GM18870 (cell line): Measurements from ENCODE around the gene VWA5B1.
"Not testable (repeated sequence)": the region's sequence is repeated elsewhere in the genome, so short reads cannot be mapped to it uniquely, and the experiment has no call there.

Source experiments
- ATAC-seq: cut with Tn5 transposase; IDR thresholded peaks from one replicate; pipeline ENCODE4 v1.9.1; 2021; ENCODE audit warnings: moderate library complexity; ENCODE audit not compliant: unreplicated experiment

VWA5B1 gene, protein sequence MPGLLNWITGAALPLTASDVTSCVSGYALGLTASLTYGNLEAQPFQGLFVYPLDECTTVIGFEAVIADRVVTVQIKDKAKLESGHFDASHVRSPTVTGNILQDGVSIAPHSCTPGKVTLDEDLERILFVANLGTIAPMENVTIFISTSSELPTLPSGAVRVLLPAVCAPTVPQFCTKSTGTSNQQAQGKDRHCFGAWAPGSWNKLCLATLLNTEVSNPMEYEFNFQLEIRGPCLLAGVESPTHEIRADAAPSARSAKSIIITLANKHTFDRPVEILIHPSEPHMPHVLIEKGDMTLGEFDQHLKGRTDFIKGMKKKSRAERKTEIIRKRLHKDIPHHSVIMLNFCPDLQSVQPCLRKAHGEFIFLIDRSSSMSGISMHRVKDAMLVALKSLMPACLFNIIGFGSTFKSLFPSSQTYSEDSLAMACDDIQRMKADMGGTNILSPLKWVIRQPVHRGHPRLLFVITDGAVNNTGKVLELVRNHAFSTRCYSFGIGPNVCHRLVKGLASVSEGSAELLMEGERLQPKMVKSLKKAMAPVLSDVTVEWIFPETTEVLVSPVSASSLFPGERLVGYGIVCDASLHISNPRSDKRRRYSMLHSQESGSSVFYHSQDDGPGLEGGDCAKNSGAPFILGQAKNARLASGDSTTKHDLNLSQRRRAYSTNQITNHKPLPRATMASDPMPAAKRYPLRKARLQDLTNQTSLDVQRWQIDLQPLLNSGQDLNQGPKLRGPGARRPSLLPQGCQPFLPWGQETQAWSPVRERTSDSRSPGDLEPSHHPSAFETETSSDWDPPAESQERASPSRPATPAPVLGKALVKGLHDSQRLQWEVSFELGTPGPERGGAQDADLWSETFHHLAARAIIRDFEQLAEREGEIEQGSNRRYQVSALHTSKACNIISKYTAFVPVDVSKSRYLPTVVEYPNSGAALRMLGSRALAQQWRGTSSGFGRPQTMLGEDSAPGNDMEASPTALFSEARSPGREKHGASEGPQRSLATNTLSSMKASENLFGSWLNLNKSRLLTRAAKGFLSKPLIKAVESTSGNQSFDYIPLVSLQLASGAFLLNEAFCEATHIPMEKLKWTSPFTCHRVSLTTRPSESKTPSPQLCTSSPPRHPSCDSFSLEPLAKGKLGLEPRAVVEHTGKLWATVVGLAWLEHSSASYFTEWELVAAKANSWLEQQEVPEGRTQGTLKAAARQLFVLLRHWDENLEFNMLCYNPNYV

DNA sequence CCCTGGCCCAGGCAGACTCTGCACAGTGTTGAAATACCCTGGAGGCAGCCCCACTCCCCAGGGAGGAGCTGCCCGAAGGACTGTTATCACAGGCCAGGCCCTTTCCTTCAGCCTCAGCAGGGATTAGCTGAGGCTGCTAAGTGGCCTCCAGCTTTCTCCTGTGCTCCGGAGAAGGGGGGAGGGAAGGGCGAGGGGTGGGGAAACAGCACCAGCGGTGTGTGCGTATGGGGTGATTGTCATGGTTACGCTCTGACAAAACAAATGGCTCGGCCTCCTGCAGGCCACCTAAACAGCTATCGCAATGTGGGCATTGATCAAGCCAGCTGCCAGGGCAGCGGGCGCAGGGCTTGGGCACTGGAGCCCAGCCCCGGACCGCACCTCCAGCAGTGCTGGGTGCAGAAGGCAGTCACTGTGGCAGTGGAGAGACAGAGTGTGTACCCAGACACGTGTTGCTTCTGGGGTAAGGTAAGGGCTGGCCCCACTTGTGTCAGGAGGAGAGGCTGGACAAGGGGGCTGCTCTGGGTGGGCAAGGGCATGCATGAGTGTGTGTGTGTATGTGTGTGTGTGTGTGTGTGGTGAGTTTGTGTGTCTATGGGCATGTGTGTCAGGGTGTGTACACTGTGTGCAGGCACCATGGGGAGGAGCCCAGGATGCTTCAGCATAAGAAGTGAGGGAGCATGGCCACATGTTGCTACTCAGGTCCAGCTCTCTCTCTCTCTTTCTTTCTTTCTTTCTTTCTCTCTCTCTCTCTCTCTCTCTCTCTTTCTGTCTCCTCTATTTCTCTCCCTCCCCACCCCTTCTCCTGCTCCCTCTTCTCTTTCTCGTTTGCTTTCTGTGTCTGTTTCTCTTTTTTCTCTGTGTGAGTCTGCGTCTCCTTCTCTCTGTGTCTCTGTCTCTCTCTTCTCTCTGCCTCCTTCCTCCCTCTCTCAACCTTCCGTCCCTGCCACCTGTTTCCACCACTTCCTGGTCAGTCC lies at the start of gene VWA5B1:
TSS of gene VWA5B1 (plus strand) at position 252 of the 974 bp plus-strand sequence. CDS start 19,727 bp downstream, outside the sequence.
- no peak for ATAC-seq

DNA sequence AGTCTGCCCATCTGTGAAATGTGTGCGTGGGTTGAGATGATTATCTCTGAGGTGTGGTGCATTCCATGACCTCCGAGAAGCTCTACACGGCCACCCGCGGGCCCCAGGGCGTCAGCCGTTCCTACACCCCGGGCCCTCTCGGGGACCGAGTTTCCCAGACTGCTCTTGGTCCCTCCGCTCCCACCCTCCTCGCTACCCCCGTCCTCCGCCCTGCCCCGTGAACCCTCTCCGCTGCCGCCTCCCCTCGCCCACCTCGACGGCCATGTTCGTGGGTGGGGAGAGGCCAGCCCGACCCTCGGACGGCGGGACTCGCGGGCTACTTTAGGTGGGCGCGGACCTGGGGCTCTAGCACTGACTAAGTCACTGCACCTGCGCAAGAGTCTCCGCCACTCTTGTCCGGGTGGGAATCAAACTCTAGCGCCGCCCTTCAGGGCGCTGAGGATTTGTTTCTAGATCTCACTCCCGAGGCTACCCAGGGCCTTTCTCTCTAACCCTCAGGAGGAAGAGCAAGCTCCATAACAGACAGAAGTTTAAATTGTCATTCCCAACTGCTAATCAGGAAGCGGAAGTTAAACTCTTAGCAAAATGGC lies 47.7 kb upstream of the VWA5B1 start:
- ATAC-seq = no peak

DNA sequence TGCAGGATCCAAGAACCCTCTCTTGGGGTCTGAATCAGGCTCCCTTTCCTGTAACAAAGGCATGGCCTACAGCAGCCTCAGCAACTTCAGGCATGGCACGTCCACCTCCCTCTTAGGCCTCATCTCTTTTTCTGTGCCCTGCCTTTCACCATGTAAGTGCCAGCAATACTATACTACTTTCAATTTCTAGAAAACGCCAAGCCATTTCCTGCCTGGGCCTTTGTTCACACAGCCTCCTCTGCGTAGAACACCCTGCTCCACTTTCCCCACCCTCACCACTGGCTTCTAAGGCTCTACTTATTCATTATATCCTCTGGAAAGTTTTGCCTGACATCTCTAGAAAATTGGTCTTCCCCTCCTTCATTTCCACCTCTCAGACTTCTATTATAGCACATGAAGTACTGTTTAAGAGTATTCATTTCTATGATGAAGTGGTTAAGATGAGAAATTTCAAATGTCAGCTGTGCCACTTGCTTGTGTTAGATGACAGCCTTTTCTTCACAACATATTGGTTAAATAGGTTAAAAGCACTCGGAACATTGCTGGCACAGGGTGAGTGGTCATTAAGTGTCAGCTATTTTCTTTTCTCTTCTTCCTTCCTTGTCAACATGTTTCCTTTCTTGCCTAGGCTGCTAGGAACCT lies 41.6 kb upstream of the VWA5B1 start:
- no peak for ATAC-seq

DNA sequence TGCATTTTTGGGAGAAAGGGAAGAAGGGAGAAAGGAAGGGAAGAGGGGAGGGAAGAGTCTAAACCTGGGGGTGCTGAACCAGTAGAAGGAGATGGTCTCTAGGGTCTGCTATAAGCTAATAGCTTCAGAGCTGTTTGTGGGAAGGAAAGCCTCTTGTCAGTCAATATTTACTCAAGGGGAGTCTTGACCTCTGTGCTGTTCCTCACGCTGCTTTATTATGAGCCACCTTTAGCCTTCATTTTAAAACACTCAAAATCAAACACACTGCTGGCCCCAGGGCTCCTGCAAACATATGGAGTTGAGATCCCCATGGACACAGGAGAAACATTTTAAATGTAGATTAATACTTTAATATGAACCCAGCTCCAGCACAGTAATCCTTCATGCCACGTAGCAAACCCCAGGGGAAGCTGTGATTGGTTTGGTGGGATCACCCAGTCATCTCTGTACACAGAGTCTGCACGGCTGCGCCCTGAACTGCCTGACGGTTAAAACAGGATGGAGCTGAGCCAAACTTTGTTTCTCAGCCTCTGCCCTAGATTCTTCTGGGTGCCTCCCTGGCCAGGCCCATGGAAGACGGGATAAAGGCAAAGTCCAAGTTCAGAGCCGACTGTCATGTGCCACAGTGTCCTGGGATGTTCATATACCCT lies 40.2 kb upstream of the VWA5B1 start:
- no peak for ATAC-seq

DNA sequence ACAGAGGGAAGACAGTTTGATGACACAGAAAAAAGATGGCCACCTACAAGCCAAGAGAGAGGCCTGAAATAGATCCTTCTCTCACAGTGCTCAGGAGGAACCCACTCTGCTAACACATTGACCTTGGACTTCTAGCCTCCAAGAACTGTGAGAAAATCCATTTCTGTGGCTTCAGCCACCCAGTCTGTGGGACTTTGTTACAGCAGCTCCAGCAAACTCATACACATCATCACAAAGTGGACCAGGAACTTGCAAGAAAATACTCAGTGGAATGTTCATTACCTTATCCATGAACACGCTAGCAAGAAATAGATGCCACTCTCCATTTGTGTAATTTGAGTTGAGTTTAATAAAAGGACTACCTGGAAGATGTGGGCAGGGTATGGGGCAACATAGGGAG lies 38.1 kb upstream of the VWA5B1 start:
- no peak for ATAC-seq

DNA sequence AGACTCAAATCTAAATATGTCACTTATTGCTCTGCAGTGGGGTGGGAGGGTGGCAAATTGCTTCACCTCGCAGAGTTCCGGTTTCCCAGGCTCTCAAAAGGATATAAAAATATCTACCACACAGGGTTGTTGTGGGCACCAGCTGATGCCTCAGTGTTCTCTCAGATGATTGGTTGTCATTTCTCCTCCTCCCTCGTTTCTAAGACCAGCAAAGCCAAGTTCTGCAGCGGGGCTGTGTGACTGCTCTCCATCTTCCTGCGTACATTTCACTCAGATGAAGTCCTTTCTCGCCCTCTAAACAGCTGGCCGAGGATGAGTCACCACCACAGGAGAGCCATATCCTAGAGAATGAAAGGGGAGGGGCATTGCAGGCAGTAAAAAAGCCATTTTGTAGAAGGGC lies 35.0 kb upstream of the VWA5B1 start:
- no peak for ATAC-seq

DNA sequence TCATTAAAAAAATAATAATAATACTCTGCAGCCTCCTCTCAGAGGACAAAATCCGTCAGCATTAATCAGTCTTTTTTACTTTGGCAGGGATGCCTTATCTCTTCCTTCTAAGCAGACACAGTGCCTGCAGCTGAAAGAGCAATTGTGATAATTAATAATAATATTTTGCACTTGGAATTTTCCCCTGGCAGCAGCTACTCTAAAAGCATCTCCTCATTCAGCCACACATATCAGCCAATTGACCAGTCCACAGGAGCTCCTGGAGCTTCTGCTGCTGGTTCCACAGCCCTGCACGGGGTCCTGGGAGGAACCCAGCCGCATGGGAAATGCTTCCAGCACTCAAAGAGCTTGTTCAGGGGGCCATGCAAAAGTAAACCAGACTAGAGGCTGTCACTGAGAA lies 31.0 kb upstream of the VWA5B1 start:
- no peak for ATAC-seq

DNA sequence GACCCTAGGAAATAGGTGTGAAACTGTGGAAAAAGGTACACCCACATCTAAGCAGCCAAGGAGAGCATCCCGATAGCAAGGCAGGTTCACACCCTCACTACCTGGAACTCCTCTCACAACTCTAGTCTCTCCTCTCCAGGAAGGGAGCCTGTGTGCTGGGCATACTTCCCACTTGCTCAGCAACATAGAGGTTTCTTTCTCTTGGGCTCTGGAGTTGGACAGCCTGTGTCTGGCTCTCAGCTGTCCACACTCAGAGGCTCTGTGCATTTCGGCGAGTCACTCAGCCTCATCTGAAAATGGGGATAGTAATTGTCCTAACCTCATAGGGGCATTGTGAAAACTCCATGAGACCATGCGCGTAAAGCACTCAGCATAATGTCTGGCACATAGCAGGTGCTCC lies 29.6 kb upstream of the VWA5B1 start:
- no peak for ATAC-seq

DNA sequence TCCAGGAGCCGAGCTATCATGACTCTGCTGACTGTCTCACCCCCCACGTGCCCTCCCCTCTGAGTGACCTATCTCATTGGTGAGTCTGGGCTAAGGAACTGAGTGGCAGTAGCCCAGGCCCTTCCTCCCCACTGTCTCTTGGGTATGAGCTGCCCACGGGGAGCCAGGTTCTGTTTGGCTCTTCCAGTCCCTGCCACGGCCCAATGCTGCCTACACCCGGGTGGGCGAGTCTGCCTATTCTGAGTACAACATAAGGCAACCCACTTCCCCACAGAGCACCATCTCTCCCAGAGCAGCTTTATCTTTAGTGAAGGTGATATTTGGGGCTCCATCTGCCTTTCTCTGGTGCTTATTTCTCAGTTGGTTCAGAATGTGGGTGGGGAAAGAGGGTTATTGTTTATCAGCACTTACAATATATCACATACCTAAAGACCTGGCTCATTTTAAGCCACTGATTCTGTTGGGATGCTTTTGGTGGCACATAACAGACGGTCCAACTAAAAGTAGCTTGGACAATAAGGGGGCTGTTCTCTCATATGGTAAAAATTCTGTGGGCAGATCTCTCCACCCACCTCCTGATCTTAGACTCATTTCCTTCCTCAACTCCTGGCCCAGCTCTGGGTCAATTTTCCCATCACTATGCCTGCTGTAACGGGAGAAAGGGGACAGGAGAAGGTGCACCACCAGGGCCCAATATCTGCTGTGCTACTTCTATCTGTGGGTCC lies 27.7 kb upstream of the VWA5B1 start:
- ATAC-seq = no peak

DNA sequence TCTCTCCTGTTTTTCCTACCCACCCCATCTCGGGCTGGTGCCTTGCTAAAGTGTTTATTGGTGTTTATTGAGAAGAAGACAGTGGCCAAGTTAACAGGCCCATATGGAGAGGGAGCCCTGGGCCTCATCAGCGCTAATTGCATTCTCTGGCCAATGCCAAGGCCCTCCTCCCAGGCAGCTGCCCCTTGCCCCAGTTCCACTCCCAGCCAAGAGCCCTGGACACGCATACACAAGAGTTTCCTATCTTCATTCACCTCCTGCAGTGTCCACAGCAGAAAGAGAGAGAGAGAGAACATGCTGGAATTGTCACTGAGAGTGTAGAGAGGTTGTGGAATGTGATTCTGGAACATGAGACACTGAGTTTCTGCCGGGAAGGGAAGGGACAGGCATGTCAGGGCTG lies 25.4 kb upstream of the VWA5B1 start:
- no peak for ATAC-seq

DNA sequence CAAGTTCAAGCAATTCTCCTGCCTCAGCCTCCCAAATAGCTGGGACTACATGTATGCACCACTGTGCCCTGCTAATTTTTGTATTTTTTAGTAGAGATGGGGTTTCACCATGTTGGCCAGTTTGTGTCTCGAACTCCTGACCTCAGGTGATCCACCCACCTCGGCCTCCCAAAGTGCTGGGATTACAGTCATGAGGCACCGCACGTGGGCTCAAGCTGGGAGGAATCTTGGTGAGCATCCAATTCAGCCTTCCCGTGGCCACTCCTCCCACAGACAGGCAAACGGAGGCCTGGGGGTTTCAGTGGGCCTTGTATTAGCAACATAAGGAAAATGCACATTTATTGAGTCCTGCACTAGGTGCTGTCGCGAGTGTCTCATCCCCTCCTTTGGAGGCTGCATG lies 24.5 kb upstream of the VWA5B1 start:
- no peak for ATAC-seq

DNA sequence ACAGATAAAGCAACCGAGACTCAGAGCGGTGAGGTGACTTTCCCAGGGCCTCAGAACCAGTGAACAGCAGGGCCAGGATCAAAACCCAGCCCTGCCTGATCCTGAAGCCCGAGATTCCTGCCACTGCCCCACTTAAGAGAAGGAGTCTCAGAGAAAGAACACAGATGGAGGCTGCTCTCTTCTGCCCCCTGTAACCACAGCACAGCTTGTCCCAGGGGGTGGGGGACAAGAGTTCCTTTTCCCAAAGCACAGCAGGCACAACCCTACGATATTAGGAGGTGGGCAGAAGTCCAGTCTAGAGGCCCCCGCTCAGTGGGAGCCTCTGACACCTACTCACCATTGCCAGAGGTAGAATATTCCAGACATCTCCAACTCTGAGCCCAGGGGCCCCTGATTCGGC lies 24.0 kb upstream of the VWA5B1 start:
- no peak for ATAC-seq

DNA sequence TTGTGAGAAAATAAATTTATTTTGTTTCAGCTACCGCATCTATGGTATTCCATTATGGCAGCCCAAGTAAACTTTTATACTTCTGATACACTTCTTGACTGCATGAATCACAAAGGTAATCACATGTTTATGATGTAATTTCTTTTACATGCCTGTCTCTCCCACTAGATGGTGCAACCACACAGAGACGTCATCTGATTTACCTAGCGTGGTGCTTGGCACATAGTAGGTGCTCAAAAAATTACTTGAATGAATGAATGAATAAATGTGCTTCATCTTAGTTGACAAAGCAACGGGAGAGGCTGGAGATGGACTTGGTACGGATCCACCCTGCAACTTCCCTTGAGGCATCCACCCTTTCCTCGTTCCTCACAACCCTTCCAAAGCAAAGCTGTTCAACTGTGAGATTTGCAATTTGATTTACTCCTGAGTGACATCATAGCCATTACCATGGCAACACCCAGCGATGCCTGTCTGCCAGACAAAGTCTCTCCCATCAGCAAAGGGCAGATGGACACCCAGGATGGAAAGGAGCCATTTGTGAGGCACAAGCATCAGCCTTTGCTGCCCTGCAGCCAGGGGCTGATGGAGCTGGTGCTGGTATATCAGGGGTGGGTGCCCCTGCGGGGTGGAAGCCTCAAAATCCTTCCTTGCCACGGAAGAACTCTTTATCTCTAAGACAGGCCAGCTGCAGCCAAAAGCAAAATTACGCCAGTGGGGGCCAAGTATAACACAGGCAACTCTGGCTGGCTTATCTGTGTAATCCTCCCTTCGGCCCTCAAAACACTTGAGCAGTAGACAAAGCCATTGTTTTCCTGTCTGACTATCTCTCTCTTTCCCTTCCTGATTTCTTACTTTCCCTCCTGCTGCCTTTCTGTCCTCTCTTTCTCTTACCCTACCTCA lies 18.9 kb upstream of the VWA5B1 start:
- no peak for ATAC-seq

DNA sequence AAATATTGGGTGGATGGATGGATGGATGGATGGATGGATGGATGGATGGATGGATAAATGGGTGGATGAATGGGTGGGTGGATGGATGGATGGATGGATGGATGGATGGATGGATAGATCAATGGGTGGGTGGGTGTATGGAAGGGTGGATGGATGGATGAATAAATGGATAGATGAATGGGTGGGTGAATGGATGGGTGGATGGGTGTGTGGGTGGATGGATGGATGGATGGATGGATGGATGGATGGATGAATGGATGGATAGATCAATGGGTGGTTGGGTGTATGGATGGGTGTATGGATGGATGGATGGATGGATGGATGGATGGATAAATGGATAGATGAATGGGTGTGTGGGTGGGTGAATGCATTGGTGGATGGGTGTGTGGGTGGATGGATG lies 17.0 kb upstream of the VWA5B1 start:
- ATAC-seq = not testable (repeated sequence)

DNA sequence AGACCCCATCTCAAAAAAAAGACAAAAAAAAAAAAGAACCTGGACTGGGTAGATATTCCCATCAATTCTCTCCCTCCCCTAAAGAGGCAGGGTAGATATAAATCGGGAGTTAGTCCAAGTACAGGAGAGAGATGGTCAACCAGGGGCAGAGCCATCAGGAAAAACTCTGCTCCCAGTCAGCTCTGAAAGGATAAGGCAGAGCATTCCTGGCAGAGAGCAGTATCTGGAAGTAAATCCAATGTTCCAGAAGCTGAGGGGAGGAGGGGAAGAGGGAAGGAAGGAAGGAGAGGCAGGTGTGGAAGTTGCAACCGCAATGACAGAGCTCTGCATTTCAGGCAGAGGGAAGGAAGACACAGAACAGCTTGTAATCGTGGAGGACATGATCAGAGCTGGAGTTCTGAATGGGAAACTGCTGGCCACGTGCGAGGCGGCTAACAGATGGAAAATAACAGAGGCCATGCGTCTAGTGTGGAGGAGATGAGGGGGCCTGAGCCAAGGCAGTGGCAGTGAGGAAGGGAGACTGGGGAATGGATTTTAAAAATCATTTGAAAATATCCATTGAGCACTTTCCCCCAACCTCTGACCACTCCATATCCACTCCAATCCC lies 15.3 kb upstream of the VWA5B1 start:
- ATAC-seq = no peak

DNA sequence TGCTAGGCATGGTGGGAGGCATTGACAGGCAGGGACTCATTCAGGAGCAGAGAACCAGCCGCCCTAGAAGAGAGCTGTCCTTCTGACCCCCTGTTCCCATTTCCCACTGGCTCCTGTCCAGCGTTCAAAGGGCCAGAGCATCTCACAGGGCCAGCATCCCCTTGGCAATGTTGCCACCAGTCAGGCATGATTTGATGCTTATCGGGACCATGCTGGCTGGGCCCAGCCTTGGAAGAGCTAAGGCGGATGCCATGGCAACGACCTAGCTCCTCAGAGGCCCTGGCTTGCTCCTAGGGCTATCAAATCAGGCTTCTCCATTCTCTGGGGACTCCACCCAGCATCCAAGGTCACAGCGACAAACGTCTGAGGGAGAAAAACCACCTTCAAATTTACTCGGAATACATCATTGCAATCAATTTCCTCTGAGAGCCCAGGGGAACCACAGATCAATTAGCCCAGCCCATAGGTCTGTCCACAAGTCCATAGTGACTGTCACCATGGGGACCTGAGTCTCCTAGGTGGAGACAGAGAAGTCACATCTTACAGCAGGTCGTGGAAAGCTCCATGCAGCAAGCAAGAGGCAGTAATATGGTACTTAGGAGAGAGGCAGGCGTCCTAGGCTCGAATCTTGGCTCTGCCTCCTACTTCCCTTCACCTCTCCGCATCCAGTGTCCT lies 14.1 kb upstream of the VWA5B1 start:
- ATAC-seq = no peak
